Measurements from ENCODE around the gene RNF14.

Gene RNF14

DNA sequence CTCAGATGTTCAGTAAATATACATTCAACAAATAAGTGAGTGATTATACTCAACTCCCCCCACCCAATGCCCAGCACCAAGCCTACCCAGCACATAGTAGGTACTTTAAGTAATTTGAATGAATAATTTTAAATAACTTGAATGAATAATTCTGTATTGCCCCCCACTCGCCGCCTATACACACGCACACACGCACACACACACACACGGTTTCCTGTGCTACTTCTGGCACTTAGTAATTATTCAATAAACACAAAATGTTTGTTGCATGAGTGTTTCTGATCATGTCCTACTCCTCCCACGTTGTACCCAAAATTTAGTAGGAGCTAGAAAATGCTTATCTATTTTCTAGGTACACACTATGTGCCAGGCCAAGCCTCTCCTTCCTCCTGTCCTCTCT lies 27.1 kb upstream of the RNF14 start:
- TF ChIP-seq, protein P1, sequence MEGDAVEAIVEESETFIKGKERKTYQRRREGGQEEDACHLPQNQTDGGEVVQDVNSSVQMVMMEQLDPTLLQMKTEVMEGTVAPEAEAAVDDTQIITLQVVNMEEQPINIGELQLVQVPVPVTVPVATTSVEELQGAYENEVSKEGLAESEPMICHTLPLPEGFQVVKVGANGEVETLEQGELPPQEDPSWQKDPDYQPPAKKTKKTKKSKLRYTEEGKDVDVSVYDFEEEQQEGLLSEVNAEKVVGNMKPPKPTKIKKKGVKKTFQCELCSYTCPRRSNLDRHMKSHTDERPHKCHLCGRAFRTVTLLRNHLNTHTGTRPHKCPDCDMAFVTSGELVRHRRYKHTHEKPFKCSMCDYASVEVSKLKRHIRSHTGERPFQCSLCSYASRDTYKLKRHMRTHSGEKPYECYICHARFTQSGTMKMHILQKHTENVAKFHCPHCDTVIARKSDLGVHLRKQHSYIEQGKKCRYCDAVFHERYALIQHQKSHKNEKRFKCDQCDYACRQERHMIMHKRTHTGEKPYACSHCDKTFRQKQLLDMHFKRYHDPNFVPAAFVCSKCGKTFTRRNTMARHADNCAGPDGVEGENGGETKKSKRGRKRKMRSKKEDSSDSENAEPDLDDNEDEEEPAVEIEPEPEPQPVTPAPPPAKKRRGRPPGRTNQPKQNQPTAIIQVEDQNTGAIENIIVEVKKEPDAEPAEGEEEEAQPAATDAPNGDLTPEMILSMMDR (IDR thresholded peaks at IDR 0.05) = no peak

DNA sequence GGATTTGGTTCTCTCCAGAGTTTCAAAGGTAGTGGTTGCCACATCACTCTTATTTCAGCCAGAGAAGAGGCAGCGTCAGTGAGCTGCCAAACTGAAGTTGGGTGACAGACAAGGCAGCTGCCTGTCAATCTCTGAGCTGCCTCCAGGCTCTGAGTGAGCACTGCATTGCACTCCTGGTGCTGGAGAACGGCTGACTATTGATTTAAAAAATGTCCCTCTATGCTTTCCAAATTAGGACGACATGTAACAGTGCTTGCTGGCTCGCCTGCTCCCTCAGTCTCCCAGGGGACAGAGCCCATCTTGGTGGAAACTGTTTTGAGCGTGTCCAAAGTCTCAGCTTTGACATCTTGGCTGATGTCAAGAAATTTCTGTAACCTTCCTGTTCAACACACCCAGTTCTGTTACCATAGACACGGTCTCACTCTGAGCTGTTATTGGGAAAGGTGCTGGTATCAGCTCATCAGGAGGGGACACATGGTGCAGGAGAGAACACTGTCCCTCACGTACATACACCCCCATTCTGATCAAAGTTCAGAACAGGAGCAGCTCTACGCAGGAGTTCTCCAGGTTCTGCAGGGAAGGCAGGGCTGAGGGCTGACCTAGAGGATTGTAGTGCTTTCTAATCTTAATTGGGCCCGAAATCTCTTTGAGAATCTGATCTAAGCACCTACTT lies 26.6 kb upstream of the RNF14 start:
- TF ChIP-seq, protein P1 (IDR thresholded peaks at IDR 0.05) = no peak

DNA sequence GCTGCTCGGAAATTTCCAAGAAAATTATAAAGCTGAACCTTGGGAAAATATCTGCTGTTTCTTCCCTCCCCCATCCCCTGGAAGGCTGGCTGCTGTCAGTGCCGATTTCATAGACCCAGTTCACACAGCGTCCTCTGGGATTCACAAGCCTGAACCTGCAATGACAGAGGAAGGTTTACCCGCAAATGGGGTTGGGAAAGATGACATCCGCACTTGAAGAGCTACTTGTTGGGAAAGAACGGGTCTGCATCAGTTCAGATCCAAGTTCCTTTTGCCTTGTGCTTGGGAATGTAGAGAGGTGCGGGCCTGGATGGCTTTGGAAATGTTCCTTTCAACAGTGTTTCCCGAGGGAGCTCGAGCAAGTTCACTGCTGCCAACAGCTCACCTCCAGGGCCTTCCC lies 24.8 kb upstream of the RNF14 start:
- TF ChIP-seq, protein P1 (IDR thresholded peaks at IDR 0.05) = no peak

DNA sequence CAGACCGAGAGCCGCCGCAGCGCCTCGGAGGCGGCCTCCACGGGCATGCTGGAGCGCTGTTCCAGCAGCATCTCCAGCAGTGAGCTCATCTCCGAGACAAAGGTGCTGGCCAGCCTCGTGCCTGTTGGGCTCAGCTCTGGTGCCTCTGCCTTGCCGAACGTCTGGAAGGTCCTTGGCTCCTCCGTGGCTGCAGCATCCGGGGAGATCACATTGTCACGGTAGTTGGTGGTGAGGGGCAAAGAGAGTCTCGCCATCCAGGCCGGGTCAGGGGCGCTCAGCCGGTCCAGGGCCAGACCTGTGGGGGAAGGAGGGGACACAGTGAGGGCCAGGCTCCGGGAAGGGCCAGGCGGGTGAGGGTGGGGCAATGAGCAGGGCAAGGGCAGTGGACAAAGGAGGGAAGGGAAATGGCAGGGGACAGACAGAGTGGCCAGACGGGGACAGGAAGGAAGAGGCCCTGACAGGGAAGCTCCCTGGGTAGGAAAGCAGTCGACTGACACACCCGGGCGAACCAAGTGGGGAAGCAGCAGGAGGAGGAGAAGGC lies 23.3 kb upstream of the RNF14 start:
- TF ChIP-seq, protein P1 (IDR thresholded peaks at IDR 0.05) = no peak

DNA sequence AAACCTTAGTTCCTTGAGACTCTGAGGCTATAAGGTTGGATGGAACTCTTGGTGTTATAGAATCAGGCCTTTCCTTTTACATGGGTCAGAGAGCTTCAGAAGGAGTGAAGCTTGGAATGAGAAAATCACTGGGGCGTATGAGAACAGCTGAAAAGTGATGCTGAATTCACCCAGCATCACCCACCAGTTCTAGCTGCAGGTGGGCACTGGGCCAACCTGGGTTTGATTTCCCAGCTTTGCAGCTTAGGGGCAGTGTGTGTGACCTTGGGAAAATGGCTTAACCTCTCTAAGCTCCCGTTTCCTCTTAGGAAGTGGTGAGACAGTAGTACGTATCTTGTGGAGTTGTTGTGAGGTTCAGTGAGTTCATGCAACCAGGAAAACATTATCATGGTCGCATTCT lies 21.6 kb upstream of the RNF14 start:
- TF ChIP-seq, protein P1 (IDR thresholded peaks at IDR 0.05) = no peak

DNA sequence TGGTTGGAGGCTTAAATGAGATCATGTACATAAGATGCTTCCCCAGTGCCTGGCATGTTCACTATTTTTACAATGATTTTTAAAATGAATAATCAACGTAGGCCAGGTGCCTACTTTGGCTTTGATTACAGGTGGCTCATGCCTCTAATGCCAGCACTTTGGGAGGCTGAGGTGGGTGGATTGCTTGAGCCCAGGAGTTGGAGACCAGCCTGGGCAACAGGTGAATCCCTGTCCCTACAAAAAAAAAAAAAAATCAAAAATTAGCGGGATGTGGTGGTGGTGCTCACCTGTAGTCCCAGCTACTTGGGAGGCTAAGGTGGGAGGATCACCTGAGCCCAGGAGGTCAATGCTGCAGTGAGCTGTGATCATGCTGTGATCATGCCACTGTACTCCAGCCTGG lies 20.1 kb upstream of the RNF14 start:
- TF ChIP-seq, protein P1 (IDR thresholded peaks at IDR 0.05) = no peak

DNA sequence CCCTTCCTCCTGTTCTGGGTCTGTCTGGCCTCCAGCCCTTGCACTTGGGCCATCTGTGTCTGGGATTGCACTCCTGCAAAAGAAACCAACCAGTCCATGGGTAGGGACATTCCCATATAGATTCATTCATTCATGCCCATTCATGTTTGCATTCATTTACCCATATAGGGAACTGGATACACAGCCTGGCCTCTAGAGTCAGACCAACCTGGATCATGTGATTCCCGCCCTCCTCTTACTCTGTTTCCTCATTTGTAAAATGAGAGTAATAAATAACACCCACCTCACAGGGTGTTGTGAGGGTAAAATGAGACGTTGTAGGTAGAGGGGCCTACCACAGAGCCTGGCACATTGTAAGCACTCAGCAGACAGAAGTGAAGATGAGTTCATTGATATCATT lies 19.4 kb upstream of the RNF14 start:
- TF ChIP-seq, protein P1 (IDR thresholded peaks at IDR 0.05) = no peak
